ENCODE data around the gene CMSS1. TPM values are rescaled to one million over a fixed set of nuclear protein-coding genes. Genes with fewer than 3 reads are reported as not detected.
"Not testable (repeated sequence)": the region's sequence is repeated elsewhere in the genome, so short reads cannot be mapped to it uniquely, and the experiment has no call there.

The CMSS1 gene
- total RNA-seq, 2 experiments from 2014 or later, result 141 to 143 TPM

DNA sequence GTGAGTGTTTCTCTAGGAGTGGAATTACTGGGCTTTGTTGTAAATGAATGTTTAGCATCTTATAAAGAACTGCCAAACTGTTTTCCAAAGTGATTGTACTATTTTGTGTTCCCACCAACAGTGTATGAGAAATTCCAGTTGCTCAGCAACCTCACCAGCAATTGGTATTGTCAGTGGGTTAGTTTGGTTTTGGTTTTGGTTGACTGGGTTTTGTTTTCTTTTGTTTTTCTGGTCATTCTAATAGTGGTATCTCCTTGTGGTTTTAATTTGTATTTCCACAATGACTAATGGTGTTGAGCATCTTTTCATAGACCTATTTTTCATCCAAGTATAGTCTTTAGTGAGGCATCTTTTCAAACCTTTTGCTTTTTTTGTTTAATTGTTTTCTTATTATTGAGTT is 269.5 kb downstream of the CMSS1 start:
- POLR2A ChIA-PET, result interaction anchor here (0.7 kb wide), 1 partner anchor 215 kb away, joined by 5 read pairs; no protein-coding TSS in a partner anchor
- CTCF ChIA-PET, result no interaction called here

DNA sequence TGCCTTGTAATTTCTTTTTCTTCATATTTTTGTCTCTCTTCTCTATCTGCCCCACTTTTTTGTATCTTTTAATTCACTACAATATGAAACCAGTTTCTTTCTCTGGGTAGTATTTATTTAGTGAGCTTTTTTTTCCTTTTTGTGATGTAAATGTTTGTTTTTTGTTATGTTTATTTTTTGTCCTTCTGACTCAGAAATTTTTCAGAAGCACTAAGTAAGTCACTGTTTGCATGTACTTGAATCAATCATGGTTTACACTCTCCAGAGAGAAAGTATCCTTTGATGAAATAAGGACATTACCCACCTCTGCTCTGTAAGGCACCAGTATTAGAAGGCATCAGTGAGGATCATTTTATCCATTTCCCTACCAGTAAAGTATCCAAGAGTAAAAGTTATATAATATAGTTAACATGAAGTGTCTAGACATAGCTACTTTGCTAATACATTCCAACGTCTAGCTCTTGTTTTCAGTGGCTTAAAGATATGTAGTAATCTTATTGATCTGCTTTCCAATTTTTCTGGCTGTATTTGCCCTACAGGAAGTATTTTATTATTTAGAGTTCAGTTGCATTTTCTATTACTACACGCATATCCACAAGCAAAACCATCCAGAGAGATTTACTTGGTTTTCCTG is 271.2 kb downstream of the CMSS1 start:
- CTCF ChIA-PET, result interaction anchor here (1.2 kb wide), 1 partner anchor 42 kb away, joined by 3 read pairs; no protein-coding TSS in a partner anchor
- POLR2A ChIA-PET, result no interaction called here

DNA sequence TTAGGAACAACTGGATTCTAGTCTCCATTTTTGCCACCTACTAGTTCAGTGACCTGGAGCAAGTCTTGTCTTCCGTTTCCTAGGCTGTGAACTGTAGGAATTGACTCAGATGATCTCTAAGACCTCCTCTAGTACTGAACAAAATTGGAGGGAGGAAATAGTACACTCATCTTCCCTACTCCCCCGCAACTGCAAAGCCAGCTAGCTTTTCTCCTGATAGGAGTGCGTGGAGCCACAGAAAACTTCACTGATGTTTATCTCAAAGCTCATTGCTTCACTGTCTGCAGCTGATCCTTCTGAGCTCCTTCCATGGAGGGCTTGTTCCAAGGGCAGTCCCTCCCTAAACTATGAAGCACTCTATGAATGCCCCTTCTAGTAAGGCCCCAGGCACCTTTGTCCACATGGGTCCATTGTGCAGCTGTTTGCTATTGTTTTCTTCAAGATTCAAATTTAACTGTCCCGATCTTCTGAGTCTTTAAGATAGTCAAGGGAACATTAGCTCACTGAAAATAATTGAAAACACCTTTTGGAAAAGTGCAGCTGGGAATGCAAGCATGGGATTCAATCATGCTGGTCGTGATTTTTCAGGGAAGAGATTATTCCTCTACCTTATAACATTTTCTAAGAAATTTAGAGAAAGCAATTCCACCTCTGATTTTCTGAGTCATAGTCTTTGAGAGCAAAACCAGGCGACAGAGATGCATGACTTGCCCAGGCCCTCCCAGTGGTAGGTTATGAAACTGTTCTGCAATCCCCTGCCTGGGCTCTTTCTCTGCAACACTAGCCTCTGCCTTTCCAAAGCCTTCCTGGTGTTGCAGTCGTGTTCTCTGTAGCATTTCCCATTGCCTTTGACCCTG is 272.4 kb downstream of the CMSS1 start:
- POLR2A ChIA-PET, result interaction anchor here (0.7 kb wide), 1 partner anchor 267 kb away, joined by 3 read pairs; no protein-coding TSS in a partner anchor
- CTCF ChIA-PET, result interaction anchor here (0.6 to 1.2 kb wide), 7 partner anchors 14 to 226 kb away, joined by 3 to 6 read pairs (median 3); no protein-coding TSS in a partner anchor

DNA sequence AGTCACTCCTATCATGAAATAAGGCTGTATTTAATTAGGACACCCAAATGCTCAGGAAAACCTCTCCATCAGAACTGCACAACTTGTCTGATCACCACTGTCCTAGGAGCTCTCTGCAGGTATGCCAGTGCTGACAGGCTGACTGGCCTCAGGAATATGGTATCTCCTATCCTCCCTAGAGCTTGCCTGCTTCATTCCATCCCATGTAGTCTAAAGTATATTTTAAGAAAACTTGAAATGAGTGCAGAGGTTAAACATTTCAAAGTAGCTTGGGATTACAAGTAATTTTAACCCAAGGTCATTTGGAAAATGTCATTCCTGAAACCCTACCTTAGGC is 273.0 kb downstream of the CMSS1 start:
- ChIA-PET POLR2A (no interaction called here), CTCF (interaction anchor here (0.6 to 1.2 kb wide), 5 partner anchors 14 to 163 kb away, joined by 3 to 6 read pairs (median 3); no protein-coding TSS in a partner anchor)

DNA sequence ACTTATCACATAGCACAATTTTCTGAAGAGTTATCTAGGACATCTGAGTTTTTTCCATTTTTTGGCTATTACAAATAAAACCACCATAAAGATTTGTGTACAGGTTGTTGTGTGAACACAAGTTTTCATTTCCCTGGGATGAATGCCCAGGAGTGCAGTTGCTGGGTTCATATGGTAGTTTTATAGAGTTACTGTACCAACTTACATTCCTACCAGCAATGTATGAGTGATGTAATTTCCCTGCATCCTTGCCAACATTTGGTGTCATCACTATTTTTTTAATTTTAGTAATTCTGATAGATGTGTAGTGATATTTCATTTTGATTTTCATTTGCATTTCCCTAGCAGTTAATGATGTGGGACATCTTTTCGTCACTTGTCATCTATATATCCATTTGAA is 276.2 kb downstream of the CMSS1 start:
- POLR2A ChIA-PET, result no interaction called here
- CTCF ChIA-PET, result no interaction called here

DNA sequence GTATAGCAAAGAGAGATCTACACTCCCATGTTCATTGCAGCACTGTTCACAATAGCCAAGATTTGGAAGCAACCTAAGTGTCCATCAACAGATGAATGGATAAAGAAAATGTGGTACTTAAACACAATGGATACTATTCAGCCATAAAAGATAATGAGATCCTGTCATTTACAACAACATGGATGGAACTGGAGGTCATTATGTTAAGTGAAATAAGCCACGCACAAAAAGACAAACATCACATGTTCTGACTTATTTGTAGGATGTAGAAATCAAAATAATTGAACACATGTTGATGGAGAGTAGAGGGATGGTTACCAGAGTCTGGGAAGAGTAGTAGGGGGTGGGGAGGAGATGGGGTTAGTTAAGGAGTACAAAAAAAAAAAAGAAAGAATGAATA is 278.6 kb downstream of the CMSS1 start:
- CTCF ChIA-PET, result interaction anchor here (1.2 kb wide), 1 partner anchor 8 kb away, joined by 4 read pairs; no protein-coding TSS in a partner anchor
- POLR2A ChIA-PET, result not testable (repeated sequence)

DNA sequence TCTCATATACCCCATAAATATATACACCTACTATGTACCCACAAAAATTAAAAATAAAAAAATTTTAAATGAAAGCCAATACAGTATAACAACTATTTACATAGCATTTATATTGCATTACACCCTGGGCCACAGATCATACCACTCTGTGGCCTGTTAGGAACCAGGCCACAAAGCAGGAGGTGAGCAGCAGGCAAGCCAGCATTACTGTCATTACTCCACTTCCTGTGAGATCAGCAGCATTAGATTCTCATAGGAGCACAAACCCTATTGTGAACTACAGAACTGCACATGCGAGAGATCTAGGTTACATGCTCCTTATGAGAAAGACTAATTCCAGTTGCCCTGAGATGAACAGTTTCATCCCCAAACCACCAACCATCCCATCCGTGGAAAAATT is 279.2 kb downstream of the CMSS1 start:
- POLR2A ChIA-PET, result no interaction called here
- CTCF ChIA-PET, result no interaction called here

DNA sequence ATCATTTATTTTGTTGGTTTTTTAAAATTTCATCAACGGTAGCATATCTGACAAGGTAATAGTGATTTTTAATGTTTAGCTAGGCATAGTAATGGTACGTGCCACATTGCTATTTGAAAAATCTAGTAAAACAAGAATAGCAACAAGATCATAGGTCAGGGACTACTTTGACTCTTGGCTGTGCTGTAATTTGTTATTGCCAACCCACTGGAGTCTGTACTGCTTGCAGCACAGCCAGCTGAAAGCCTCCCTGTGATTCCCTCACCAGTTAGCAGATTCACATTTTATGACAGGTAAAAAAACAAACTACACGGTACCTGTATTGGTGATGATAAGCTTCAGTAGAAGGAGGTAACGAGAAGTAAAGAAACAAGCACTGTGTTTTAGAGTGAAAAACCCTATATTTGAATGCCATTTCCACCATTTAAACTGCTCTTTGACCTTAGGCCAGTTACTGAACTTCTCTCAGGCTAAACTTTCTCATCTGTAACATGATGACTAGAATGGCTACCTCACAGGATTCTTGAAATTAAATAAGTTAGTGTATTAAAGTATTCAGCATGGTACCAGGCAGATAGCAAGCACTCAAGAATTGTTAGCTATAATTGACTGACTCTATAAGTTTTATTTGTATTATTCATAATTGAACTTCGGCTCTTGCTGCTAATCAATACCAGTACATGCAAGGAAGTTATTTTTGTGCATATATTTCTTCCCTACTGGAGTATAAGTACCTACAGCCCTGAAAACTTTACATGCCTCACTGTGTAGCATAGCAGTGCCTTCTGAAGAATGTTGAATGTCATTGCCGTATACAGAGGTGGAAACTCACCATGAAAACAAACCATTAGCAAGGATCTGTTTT is 280.5 kb downstream of the CMSS1 start:
- ChIA-PET POLR2A (no interaction called here), CTCF (interaction anchor here (0.6 to 1.3 kb wide), 2 partner anchors 29 to 494 kb away, joined by 3 to 4 read pairs; no protein-coding TSS in a partner anchor)

DNA sequence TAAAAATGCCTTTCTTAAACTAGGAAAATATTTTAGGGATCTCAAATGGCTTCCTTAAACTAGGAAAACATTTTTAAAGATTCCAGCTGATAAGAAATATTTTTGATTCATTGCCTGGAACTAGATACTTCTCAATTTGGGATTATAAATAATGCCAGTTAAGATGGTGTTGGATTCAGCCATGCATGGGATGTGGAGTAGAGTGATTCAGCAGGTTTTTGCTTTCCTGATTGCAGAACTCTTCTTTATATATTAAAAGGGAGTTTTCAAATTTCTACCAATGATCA is 281.1 kb downstream of the CMSS1 start:
- ChIA-PET POLR2A (no interaction called here), CTCF (no interaction called here)

DNA sequence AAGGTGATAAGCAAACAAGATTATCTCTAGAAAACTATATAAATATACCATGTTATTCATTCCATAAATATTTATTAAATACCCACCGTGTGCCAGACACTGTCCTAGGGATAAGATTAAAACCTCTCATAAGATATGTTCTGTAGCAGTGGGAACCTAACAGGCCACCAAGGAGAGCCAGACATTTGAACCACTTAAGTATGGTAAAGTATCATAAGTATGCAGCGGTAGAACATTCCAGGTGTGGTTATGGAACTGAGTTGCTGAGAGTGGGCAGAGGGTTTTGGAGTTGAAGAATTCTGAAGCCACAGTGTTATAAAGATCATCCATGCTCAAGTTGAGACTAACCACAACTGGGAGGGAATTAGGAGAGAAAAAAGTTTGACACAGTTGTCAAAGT is 282.0 kb downstream of the CMSS1 start:
- POLR2A ChIA-PET, result no interaction called here
- CTCF ChIA-PET, result no interaction called here

DNA sequence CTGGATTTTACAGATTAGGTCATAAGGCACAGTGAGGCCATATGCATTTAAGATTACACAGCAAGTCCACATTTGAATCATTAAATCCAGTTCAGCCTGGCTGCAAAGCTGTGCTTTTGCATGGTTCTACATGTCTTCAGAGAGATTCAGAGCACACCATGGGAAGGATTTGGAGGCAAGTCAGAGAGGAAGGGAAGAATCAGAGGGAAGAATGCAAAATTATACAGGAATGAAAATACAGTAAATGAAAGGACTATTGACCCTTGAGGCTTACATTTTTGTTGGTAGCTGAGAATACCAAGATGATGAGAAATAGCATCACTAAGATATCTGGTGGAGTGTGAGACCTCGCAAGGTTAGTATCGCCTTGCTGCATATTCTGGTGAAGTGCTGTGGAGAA is 282.8 kb downstream of the CMSS1 start:
- ChIA-PET CTCF (no interaction called here), POLR2A (no interaction called here)

DNA sequence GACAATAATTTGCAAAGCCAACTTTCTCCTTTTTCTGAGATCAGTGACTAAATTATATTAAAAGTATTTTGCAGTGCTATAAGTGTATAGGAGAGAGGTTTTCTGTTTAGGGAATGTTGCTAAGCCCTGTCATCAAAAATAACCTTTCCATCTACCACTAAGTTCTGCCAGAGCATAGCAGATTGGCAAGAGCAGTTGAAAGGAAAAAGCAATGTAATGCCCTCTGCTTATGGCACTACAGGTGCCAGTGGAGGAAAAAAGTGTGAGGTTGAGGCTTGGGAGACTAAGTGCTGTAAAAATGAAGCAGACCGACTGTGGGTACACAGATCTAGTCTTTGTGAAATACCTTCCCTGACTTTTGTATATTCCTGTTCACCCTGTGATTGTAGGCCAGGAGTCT is 285.1 kb downstream of the CMSS1 start:
- ChIA-PET CTCF (no interaction called here), POLR2A (no interaction called here)

DNA sequence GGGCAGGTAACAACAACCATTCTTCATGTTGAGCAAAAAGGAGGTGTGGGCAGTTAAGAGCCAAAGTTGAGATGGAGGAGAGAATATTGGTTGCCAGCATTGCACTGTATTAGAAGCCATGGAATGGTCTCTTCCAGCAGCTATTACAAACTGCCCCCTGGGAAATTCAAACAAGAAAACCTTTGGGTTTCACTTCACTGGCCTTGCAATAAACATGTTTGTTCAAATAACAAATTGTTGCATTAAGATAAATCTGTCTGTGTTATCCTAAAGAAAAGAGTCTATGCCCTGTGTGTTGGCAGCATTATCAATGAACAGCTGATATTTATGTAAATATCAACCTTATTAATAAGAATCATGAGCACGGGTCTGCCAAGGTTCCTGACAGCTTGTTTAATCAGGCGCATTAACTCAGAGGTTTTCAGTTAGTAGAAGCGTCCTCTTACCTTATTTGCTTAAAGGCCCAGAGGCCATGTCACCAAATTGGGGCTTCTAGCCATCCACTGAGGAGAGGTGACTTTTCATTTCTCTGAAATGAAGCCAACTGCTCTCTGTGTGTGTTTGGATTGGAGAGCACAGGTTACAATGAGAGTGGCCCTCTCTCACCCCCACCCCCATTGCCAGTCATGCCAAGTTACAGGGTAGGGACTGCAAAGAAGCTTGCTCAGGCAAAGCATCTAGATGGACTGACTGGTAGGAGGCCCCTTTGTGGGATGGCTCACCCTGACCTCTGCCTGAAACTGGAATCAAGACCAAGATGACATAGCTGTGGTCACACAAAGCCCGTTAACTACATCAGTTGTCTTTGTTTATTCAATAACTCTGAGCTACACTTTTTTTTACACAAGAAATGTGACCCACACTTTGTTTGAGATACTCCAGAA is 286.1 kb downstream of the CMSS1 start:
- CTCF ChIA-PET, result interaction anchor here (0.5 to 1.6 kb wide), 4 partner anchors 8 to 272 kb away, joined by 4 to 7 read pairs (median 4); no protein-coding TSS in a partner anchor
- POLR2A ChIA-PET, result no interaction called here

DNA sequence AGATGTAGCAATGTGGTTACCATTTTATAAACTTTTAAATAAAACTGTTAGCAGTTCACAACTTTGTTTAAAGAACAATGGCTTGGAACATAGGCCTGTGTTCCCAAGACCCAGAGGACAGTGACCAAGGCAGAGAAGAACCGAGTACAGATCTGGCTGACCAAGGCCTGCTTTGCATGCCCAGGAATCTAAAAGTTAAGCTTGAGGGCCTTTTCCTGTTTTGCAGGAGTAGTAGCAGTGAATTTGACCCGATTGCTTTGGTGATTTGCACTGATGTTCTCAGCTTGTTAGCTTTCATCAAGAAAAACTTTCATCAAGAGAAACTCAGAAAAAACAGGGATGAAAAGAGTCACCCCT is 286.8 kb downstream of the CMSS1 start:
- ChIA-PET POLR2A (no interaction called here), CTCF (interaction anchor here (0.9 to 1.6 kb wide), 3 partner anchors 9 to 273 kb away, joined by 4 to 7 read pairs (median 5); no protein-coding TSS in a partner anchor)

DNA sequence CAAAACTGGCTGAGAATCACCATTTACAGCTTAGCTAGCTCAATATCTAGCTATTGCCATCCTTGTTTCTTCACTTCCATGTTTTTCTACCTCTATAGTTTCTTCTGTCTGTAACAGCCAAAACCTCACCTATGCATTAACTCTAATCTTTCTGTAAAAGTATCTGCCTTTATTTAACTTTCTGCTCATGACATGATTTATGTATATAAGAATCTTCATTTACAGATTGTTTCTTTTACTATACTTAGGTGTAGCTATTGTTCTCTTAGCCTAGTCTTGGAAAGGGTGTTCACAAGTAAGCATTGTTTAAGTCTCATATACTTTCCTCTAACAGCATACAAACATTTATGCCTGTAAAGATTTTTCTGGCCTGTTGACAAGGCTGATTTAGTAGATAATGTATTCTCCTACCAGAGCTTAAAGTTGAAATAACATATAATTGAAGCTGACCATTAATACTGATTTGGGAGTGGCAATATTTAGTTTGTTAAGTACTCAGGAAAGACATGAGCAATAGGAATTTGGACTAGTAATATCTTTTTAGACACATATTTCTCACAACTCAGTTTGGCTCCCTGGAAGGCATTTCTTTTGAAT is 287.3 kb downstream of the CMSS1 start:
- ChIA-PET POLR2A (no interaction called here), CTCF (interaction anchor here (0.9 to 1.6 kb wide), 3 partner anchors 9 to 273 kb away, joined by 4 to 7 read pairs (median 5); no protein-coding TSS in a partner anchor)

DNA sequence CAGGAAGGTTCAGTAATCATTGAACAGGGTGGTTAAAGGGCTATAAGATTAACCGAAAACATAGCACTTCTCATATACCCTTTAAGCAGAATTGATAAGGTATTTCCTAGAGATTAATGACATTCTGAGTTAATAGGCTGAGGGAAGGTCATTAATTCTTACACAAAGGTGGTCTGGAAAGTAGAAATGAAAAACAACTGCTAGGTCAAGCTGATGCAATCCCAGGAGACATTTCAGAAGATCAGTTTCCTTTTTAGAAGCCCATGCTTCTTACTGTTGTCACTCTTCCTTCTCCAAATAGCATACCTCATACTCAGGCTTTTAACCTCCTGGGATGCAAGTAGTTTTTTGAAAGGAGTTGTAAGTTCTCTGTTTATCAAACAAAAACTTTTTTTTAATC is 287.8 kb downstream of the CMSS1 start:
- POLR2A ChIA-PET, result interaction anchor here (0.6 kb wide), 1 partner anchor 155 kb away, joined by 4 read pairs; the partner anchor contains the start of gene TBC1D23
- CTCF ChIA-PET, result interaction anchor here (0.7 to 1.6 kb wide), 2 partner anchors 16 to 274 kb away, joined by 3 to 7 read pairs; no protein-coding TSS in a partner anchor

DNA sequence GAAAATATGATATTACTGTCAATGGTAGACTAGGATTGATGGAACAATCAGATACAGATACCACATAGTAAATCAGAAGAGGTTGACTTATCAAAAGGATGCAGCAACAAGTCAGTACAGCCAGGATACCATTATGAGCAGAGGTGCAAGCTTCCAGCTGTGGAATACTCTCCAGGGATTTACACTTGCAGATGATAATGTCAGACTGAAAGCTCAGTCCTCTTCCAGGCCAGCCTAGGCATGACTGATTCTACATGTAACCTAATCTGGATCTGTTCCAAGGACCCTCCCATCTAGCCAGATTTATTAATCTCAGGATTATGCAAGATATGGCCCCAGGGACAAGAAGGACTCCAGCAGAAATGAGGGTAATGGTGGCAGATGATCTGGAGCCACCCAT is 288.4 kb downstream of the CMSS1 start:
- ChIA-PET CTCF (interaction anchor here (0.7 kb wide), 1 partner anchor 16 kb away, joined by 3 read pairs; no protein-coding TSS in a partner anchor), POLR2A (interaction anchor here (0.6 kb wide), 1 partner anchor 155 kb away, joined by 4 read pairs; the partner anchor contains the start of gene TBC1D23)

DNA sequence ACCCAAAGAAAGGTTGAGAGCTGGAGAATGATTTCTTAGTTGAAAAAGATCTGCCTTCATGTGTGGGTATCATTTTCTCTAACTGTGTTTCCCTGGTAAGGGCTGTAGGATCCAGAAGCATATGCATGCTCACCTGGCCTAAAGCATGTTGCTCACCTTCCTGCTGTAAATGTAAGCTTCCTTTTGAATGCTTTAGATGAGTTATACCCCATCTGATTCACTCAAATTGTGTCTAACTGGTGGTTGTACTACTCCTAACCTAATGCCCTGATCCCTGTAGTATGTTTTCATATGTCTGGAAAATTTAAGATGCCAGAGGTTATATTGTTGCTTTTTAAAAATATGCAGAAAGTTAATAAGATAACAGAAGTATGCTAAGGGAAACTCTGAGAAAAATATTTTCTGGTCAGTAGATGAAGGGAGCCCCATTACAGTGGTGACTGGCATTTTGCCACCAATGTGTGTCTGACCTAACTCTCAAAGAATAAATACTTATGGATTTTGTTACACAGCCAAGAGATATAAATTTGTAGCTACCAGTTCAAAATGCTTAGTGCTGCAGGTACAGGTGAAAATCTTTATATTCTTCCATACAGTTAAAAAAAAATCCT is 289.0 kb downstream of the CMSS1 start:
- ChIA-PET CTCF (no interaction called here), POLR2A (no interaction called here)
